22Rv1 (cell line): Measurements from ENCODE around the gene ANP32D.

Experiments used
- ZFX ChIP-seq: fragments of 450-650 bp; IDR thresholded peaks from 2 replicates; pipeline ENCODE4 v1.6.1; 2017; ENCODE audit warnings: antibody characterized with exemption, borderline replicate concordance
- TF ChIP-seq, protein P1 (sequence below): fragments of 450-650 bp; IDR thresholded peaks from 2 replicates; pipeline ENCODE4 v1.5.1; 2017; ENCODE audit warnings: mild to moderate bottlenecking

DNA sequence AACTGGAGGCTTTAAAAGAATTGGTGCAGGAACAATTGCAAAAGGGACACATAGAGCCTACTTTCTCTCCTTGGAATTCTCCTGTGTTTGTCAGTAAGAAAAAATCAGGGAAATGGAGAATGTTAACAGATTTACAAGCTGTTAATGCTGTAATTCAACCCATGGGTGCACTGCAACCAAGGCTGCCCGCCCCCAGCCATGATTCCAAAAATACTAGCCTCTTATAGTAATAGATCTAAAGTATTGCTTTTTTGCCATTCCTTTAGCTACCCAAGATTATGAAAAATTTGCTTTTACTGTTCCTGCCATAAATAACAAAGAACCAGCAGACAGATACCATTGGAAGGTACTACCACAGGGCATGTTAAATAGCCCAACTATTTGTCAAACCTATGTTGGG lies 37.8 kb downstream of the ANP32D start:
- TF ChIP-seq, protein P1, sequence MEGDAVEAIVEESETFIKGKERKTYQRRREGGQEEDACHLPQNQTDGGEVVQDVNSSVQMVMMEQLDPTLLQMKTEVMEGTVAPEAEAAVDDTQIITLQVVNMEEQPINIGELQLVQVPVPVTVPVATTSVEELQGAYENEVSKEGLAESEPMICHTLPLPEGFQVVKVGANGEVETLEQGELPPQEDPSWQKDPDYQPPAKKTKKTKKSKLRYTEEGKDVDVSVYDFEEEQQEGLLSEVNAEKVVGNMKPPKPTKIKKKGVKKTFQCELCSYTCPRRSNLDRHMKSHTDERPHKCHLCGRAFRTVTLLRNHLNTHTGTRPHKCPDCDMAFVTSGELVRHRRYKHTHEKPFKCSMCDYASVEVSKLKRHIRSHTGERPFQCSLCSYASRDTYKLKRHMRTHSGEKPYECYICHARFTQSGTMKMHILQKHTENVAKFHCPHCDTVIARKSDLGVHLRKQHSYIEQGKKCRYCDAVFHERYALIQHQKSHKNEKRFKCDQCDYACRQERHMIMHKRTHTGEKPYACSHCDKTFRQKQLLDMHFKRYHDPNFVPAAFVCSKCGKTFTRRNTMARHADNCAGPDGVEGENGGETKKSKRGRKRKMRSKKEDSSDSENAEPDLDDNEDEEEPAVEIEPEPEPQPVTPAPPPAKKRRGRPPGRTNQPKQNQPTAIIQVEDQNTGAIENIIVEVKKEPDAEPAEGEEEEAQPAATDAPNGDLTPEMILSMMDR: no peak
- no peak for TF ChIP-seq ZFX
